Endothelial cell (in vitro differentiated cells): ENCODE measurements around the gene RAB17. TPM values are rescaled to one million over a fixed set of nuclear protein-coding genes. Genes with fewer than 3 reads are reported as not detected.

Experiments
- DNase-seq: peaks from one replicate; pipeline ENCODE4 v3.0.0; 2021; ENCODE audit warnings: low spot score
- H3K27ac Mint-ChIP-seq: one replicate; pipeline ENCODE4 v1.8.0; 2021; ENCODE audit warnings: mixed read lengths, inconsistent platforms; ENCODE audit not compliant: unreplicated experiment
- H3K27me3 Mint-ChIP-seq: one replicate; pipeline ENCODE4 v1.8.0; 2021; ENCODE audit warnings: mild to moderate bottlenecking, moderate library complexity, mixed read lengths, inconsistent platforms; ENCODE audit not compliant: unreplicated experiment
- H3K36me3 Mint-ChIP-seq: one replicate; pipeline ENCODE4 v1.8.0; 2021; ENCODE audit warnings: mild to moderate bottlenecking, low read depth, mixed read lengths, inconsistent platforms; ENCODE audit not compliant: unreplicated experiment
- H3K4me1 Mint-ChIP-seq: one replicate; pipeline ENCODE4 v1.8.0; 2021; ENCODE audit warnings: mild to moderate bottlenecking, mixed read lengths, inconsistent platforms; ENCODE audit not compliant: unreplicated experiment
- H3K4me3 Mint-ChIP-seq: one replicate; pipeline ENCODE4 v1.8.0; 2021; ENCODE audit warnings: mild to moderate bottlenecking, mixed read lengths, inconsistent platforms; ENCODE audit not compliant: unreplicated experiment
- H3K9me3 Mint-ChIP-seq: one replicate; pipeline ENCODE4 v1.8.0; 2021; ENCODE audit warnings: mixed read lengths, inconsistent platforms; ENCODE audit not compliant: unreplicated experiment
- total RNA-seq: library from RNA; stranded (reverse); fragmentation: NEBNext Ultra II Directional; extraction: Animal tissue kit (Norgen Biotek cat#: 25700); gene quantifications from one replicate; pipeline ENCODE4 v1.2.1, GENCODE V29; 2021; ENCODE audit not compliant: unreplicated experiment
- TF ChIP-seq, protein P1 (sequence below): fragments of 200-600 bp; sonication (generic); IDR thresholded peaks from one replicate; pipeline ENCODE4 v1.5.0; 2021; ENCODE audit warnings: antibody characterized with exemption; ENCODE audit not compliant: unreplicated experiment

Gene RAB17
- total RNA-seq, 1 donor from 2014 or later = 1.5 TPM

DNA sequence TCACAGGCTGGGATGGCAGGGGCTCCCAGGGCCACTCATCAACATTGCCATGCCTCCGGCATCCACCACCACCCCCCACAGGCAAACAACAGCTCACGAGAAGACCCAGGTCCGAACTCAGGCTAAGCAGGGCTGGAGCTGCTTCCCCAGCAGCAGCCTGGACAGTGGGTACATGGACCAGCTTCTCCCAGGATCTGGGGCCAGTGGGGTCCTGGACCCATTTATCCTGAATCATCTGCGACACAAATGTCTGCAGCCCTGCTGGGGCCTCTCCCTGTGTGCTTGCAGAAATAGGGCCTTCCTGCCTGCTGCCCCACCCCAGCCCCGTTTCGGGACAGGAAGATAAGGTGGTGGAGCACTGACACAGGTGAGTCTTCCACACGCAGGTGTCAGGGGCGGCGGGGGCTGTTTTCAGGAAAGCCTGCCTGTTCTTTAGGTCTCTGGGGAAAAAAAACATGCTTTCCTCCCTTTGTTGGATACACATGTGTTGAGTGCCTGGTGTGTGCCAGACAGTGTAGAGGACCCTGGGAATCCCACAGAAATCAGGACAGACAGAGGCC lies 19.7 kb downstream of the RAB17 start:
- TF ChIP-seq, protein P1, sequence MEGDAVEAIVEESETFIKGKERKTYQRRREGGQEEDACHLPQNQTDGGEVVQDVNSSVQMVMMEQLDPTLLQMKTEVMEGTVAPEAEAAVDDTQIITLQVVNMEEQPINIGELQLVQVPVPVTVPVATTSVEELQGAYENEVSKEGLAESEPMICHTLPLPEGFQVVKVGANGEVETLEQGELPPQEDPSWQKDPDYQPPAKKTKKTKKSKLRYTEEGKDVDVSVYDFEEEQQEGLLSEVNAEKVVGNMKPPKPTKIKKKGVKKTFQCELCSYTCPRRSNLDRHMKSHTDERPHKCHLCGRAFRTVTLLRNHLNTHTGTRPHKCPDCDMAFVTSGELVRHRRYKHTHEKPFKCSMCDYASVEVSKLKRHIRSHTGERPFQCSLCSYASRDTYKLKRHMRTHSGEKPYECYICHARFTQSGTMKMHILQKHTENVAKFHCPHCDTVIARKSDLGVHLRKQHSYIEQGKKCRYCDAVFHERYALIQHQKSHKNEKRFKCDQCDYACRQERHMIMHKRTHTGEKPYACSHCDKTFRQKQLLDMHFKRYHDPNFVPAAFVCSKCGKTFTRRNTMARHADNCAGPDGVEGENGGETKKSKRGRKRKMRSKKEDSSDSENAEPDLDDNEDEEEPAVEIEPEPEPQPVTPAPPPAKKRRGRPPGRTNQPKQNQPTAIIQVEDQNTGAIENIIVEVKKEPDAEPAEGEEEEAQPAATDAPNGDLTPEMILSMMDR = no peak
- H3K4me3 Mint-ChIP-seq = no peak overlapping the region
- H3K36me3 Mint-ChIP-seq = no peaks in the 10 kb centered on the region
- no peak overlapping the region for H3K27ac Mint-ChIP-seq
- H3K27me3 Mint-ChIP-seq = peaks cover 14% of the 10 kb centered on the region
- no peak for DNase-seq
- H3K4me1 Mint-ChIP-seq = peaks cover 3% of the 10 kb centered on the region
- no peaks in the 10 kb centered on the region for H3K9me3 Mint-ChIP-seq

DNA sequence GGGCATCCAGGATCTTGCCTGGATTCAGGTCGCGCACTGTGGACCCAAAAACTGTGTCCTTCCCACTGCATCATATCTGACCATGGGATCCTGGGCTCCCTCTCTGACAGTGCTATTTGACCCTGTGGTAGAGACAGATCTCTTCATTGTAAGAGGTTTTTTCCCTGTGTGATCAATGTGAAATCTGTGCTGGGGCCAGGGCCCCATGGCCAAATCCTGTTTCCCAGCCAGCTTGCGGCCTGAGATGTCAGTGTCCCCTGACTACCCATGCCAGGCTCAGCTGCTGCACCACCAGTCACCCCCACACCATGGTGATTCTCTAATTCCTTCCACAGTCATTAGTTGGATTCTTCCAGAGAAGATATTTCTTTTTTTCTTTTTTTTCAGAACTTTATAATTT lies 20.6 kb downstream of the RAB17 start:
- TF ChIP-seq, protein P1 = no peak
- peaks cover 3% of the 10 kb centered on the region for H3K4me1 Mint-ChIP-seq
- no peaks in the 10 kb centered on the region for H3K9me3 Mint-ChIP-seq
- no peak for DNase-seq
- no peaks in the 10 kb centered on the region for H3K36me3 Mint-ChIP-seq
- no peak overlapping the region for H3K27ac Mint-ChIP-seq
- no peak overlapping the region for H3K4me3 Mint-ChIP-seq
- peaks cover 14% of the 10 kb centered on the region for H3K27me3 Mint-ChIP-seq

DNA sequence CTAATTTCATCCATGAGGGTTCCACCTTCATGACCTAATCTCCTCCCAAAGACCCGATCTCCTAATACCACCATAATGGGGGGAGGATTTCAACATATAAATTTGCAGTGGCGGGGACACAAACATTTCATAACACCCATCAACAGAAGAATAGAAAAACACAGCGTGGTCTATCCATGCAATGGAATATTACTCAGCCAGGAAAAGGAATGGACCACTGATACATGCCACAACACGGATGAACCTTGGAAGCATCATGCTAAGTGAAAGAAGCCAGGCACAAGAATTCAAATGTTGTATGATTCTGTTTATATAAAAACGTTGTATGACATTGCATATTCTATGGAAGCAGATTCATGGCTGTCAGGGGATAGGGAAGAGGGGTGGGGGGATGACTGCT lies 21.5 kb downstream of the RAB17 start:
- TF ChIP-seq, protein P1 = no peak
- peaks cover 3% of the 10 kb centered on the region for H3K4me1 Mint-ChIP-seq
- H3K9me3 Mint-ChIP-seq = no peaks in the 10 kb centered on the region
- H3K27ac Mint-ChIP-seq = peak overlapping the region; percentile 55
- H3K36me3 Mint-ChIP-seq = no peaks in the 10 kb centered on the region
- H3K27me3 Mint-ChIP-seq = peaks cover 13% of the 10 kb centered on the region
- no peak for DNase-seq
- peak overlapping the region; percentile 1 for H3K4me3 Mint-ChIP-seq

DNA sequence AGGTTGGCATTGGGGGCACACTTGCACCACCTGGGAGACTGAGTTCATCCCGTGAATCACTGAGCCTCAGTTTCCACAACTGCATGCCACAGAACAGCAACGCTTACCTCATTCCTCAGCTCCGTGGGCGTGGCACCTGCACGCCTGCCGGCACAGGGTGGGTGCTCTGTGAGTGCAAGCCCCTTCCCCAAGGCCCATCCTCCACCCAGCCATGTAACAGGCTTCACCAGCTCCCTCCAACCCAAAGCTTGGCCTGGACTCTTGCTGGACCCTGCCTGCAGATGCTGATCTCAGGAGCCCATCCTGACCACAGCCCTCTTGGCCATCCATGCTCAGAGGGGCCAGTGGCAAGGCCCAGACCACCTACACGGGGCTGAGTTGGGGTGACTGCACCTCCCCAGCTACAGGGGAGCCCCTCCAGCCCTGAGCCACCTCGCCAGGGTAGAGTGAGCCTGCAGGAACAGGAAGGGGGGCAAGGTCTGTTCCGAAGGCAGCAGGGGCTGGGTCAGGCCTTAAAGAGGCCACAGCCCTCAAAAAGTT lies 22.3 kb downstream of the RAB17 start:
- H3K9me3 Mint-ChIP-seq = no peaks in the 10 kb centered on the region
- no peaks in the 10 kb centered on the region for H3K36me3 Mint-ChIP-seq
- TF ChIP-seq, protein P1 = no peak
- H3K27me3 Mint-ChIP-seq = peaks cover 13% of the 10 kb centered on the region
- DNase-seq = no peak
- H3K27ac Mint-ChIP-seq = no peak overlapping the region
- H3K4me3 Mint-ChIP-seq = no peak overlapping the region
- H3K4me1 Mint-ChIP-seq = peaks cover 3% of the 10 kb centered on the region

DNA sequence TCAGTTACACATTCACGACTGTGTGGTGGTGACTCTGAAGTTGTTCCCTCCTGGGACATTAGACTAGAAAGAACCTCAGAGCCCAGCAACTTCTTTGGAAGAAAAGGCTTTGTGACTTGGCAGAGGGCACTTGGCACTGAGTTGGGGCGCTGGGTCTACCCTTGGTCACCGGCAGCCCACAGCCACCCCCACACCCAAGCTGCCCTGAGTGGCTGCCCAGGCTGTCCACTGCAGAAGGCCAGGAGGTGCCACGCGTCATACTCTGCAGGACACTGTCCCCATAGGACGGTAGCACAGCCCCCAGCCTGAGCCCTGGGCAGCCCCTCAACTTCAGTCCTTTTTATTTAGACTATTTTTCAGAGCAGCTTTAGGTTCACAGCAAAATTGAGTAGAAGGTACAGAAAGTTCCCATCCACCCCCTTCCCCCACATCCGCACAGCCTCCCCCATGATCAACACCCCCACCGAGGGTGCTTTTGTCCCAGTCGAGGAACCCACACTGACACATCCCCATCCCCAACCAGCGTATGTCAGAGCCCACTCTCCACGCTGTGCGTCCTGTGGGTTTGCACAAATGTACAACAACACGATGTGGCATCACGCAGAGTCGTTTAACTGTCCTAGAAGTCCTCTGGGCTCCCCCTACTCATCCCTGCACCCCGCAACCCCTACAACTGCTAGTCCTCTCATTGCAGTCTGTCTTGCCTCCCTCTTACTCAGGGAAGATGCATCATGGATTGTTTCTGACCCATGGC lies 23.1 kb downstream of the RAB17 start:
- H3K27ac Mint-ChIP-seq = no peak overlapping the region
- peaks cover 2% of the 10 kb centered on the region for H3K4me1 Mint-ChIP-seq
- TF ChIP-seq, protein P1 = no peak
- H3K9me3 Mint-ChIP-seq = no peaks in the 10 kb centered on the region
- no peak for DNase-seq
- H3K4me3 Mint-ChIP-seq = no peak overlapping the region
- H3K27me3 Mint-ChIP-seq = peaks cover 13% of the 10 kb centered on the region
- no peaks in the 10 kb centered on the region for H3K36me3 Mint-ChIP-seq
